Lung (tissue), 12 donors: ENCODE measurements around the gene FOLR1. TPM values are rescaled to one million over a fixed set of nuclear protein-coding genes. Genes with fewer than 3 reads are reported as not detected.
A peak's percentile ranks its signal among the peaks of the same experiment; 100 is the strongest.

Experiments used
- ATAC-seq: fragments of 200-7000 bp; cut with Tn5 transposase; one replicate; pipeline ENCODE4 v1.9.1; 2020; ENCODE audit warnings: moderate number of reproducible peaks; ENCODE audit not compliant: insufficient read depth, low FRiP score
- DNase-seq, 3 donors: peaks; one replicate each; pipeline ENCODE4 v3.0.0-alpha.2; 2013 to 2017
- H3K27ac ChIP-seq, 2 donors: one replicate each; pipeline ENCODE4 v1.5.1; 2013; ENCODE audit warnings: mild to moderate bottlenecking in 2 of 2, moderate library complexity in 2 of 2, control low read depth in 1 of 2, inconsistent platforms in 1 of 2, low read depth in 1 of 2, low read length in 1 of 2
- H3K27me3 ChIP-seq, 3 donors: one replicate each; pipeline ENCODE4 v1.5.1; 2013; ENCODE audit warnings: low read length in 2 of 3; ENCODE audit not compliant: control insufficient read depth in 3 of 3, insufficient read depth in 3 of 3
- H3K36me3 ChIP-seq, 4 donors: one replicate each; pipeline ENCODE4 v1.5.1; 2013; ENCODE audit warnings: low read length in 4 of 4, mild to moderate bottlenecking in 1 of 4, moderate library complexity in 1 of 4; ENCODE audit not compliant: control insufficient read depth in 4 of 4, insufficient read depth in 4 of 4
- H3K4me1 ChIP-seq, 5 donors: one replicate each; pipeline ENCODE4 v1.5.1; 2013; ENCODE audit warnings: low read length in 5 of 5, mild to moderate bottlenecking in 2 of 5, moderate library complexity in 1 of 5; ENCODE audit not compliant: control insufficient read depth in 5 of 5, insufficient read depth in 5 of 5
- H3K4me3 ChIP-seq: one replicate; pipeline ENCODE4 v1.5.1; 2013; ENCODE audit warnings: mild to moderate bottlenecking, control low read depth, moderate library complexity
- H3K9ac ChIP-seq, 2 donors: one replicate each; pipeline ENCODE4 v1.5.1; 2013; ENCODE audit warnings: low read length in 2 of 2, control low read depth in 1 of 2; ENCODE audit not compliant: insufficient read depth in 1 of 2
- H3K9me3 ChIP-seq, 4 donors: one replicate each; pipeline ENCODE4 v1.5.1; 2013; ENCODE audit warnings: low read length in 3 of 4, mild to moderate bottlenecking in 1 of 4, moderate library complexity in 1 of 4; ENCODE audit not compliant: control insufficient read depth in 4 of 4, insufficient read depth in 3 of 4
- WGBS, 2 donors: extraction: QIAGEN DNeasy Blood & Tissue Kit; methylation state at CpG; one replicate each; pipeline ENCODE4 v1.1.7; 2013; 5-methylcytosine and 5-hydroxymethylcytosine counted together
- polyA plus RNA-seq, 2 donors: library from polyadenylated mRNA; stranded (reverse); fragments of 200-250 nt; gene quantifications; one replicate each; pipeline ENCODE4 v1.2.1, GENCODE V29; 2013
- total RNA-seq, 2 donors: library from RNA; depleted of rRNA in 1 of 2; stranded (reverse); fragments of >200 nt in 1 of 2; gene quantifications; one replicate each; pipeline ENCODE4 v1.2.1, GENCODE V29; 2014 to 2021
- TF ChIP-seq, protein P1 (sequence below): IDR thresholded peaks from 2 replicates; pipeline ENCODE4 v1.5.1; 2012; ENCODE audit warnings: mild to moderate bottlenecking; ENCODE audit errors: control extremely low read depth, extremely low read depth
- donor health status: control.
- donor health status: control.
- donor health status: Bipolar disorder and iron deficiency.
- donor health status: healthy.
- donor health status: DM: yes; HTN: yes; CAD: no.

Gene FOLR1
- total and polyA plus RNA-seq, 4 donors, result 76.0 to 212 (median 151) TPM

DNA sequence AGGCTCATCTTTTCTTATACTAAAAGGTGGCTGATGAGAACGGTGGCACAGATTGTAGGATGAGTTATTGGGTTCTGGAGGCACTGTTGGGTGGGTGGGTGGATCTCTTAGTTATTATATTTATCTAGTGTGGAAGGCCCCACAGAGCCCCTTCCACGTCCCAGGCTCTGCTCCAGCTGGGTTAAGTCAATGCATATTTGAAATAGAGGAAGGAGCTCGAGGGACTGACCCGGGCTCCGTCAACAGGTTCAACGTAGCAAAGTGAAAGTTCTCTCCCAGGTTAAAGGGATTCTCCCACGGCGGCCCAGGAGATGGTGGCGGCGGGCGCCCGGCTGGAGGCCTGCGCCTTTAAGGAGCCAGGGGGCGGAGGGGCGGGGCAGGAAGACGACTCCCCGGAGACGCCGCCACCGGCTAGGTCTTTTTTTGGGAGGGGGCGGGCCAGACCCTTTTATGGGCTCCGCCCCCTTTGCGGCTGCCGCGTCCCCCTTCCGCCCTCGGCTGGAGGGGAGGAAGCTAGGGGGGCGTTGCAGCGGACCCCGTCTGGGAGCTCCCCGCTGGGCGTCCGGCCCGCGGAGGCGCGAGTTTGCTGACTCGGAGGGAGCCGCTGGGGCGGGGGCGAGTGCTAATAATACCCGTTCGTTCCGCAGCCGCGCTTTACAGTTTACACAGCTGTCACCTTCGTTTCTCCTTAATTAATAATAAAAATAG, 31.1 kb downstream of the FOLR1 start:
- peaks cover 0 to 15% (median 5%) of the 10 kb centered on the region in 4 donors for H3K36me3 ChIP-seq
- peak; percentile 98 to 99 (median 99) for DNase-seq
- peak; percentile 92 for ATAC-seq
- H3K9ac ChIP-seq, result peak overlapping the region in 1 of 2 donors; percentile 65
- no peaks in the 10 kb centered on the region for H3K27me3 ChIP-seq
- H3K4me1 ChIP-seq, result peaks cover 0 to 23% (median 13%) of the 10 kb centered on the region in 5 donors
- H3K9me3 ChIP-seq, result no peaks in the 10 kb centered on the region
- peak overlapping the region; percentile 98 to 99 for H3K27ac ChIP-seq
- TF ChIP-seq, protein P1, sequence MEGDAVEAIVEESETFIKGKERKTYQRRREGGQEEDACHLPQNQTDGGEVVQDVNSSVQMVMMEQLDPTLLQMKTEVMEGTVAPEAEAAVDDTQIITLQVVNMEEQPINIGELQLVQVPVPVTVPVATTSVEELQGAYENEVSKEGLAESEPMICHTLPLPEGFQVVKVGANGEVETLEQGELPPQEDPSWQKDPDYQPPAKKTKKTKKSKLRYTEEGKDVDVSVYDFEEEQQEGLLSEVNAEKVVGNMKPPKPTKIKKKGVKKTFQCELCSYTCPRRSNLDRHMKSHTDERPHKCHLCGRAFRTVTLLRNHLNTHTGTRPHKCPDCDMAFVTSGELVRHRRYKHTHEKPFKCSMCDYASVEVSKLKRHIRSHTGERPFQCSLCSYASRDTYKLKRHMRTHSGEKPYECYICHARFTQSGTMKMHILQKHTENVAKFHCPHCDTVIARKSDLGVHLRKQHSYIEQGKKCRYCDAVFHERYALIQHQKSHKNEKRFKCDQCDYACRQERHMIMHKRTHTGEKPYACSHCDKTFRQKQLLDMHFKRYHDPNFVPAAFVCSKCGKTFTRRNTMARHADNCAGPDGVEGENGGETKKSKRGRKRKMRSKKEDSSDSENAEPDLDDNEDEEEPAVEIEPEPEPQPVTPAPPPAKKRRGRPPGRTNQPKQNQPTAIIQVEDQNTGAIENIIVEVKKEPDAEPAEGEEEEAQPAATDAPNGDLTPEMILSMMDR, result peak; percentile 16
- peak overlapping the region; percentile 57 for H3K4me3 ChIP-seq
- WGBS, 2 donors, result 0% methylated on average over 40 to 47 of the region's 47 CpGs

DNA sequence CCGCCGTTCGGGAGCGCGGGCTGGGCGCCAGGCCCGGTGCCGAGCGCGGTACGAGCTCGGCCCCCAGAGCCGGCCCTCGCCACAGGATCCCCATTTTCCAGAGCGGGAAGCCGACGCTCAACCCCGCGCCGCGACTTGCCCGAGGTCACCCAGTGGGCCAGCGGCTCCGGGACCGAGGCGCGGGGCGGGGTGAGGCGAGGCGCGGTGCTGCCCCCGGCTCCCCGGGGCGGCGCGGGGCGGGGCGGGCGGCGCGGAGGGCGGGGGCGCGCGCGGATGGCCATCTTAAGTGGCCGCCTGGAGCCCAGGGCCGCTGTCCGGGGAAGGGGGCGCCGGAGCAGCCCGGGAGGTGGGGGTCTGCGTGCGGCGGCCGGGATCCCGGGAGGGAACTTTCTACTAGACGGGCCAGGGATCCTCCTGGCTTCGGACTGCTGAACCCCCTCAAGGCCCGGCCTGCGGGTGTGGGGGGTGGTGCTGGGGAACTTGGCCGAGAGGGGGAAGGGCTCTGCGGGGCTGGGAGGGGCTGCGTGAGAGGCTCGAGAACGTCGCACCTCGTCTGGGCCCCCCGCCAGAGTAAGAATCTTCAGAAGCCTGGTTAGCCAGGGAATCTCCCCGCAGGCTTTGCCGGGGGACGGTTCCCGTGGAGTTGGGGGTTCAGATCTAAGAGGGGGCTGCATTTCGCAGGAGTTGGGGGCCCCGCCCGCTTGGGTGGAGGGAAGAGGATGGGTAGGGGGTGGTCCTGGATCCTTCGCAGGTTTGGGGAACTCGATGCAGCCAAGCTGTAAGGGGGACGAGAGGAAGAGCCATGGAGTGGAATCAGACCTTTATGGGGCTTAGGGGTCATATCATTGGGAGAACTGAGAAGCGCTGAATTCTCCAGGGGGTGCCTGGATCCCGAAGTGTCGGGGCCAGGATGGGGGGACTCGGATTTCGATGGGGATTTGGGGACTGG, 31.9 kb downstream of the FOLR1 start:
- DNase-seq (peak; percentile 87 to 91 (median 87)), ATAC-seq (peak; percentile 64)
- peaks cover 0 to 23% (median 10%) of the 10 kb centered on the region in 4 donors for H3K36me3 ChIP-seq
- no peaks in the 10 kb centered on the region for H3K9me3 ChIP-seq
- TF ChIP-seq, protein P1, result no peak
- WGBS, 2 donors, result 0 to 1% methylated on average over 61 to 84 of the region's 84 CpGs
- H3K27me3 ChIP-seq, result no peaks in the 10 kb centered on the region
- peak overlapping the region; percentile 98 to 99 for H3K27ac ChIP-seq
- H3K9ac ChIP-seq, result peak overlapping the region; percentile 46 to 55
- peaks cover 0 to 23% (median 9%) of the 10 kb centered on the region in 5 donors for H3K4me1 ChIP-seq
- peak overlapping the region; percentile 57 for H3K4me3 ChIP-seq

DNA sequence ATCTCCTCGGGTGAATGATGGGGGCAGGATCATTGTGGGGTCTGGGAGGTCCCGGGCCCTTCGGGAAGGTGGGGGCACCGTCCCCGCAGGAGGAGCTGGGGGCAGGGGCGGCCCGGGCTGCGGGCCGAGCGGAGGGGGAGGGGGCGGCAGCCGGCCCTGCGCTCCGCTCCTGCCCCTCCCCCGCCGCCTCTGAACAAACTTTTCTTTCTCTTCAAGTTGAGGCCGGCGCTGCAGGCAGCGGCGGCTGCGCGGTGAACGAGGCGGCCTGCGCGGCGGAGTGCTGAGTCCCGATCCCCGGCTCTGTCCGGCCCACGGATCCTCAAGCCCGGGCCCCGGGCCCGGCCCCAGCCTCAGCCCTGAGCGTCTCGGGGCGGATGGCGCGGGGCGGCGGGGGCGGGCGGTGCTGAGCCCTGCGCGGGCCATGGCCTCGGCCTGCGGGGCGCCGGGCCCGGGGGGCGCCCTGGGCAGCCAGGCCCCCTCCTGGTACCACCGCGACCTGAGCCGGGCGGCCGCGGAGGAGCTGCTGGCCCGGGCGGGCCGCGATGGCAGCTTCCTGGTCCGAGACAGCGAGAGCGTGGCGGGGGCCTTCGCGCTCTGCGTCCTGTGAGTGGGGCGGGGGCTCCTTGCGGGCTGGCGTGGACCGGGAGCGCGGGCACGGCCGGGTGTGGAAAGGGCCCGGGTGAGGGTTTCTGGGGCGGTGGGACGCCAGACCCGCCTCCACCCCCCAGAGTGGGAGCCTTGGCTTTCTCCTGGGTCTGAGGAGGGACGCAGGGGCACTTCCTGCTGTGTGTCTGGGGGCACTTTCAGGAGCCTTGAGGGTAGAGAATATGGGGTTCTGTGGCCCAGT, 32.8 kb downstream of the FOLR1 start, which contains the start of gene INPPL1:
Gene INPPL1 (plus strand): TSS at position 204 of the 847 bp plus-strand sequence. CDS start 218 bp downstream, at position 422.
- 0 to 1% methylated on average over 56 to 81 of the region's 81 CpGs for WGBS, 2 donors
- DNase-seq (peak; percentile 65 to 78 (median 71)), ATAC-seq (no peak)
- Histone ChIP-seq H3K27me3 (no peaks in the 10 kb centered on the region), H3K4me3 (peak within 1 kb of the TSS; percentile 57), H3K36me3 (peaks cover 0 to 31% (median 19%) of the 10 kb centered on the region in 4 donors), H3K9me3 (no peaks in the 10 kb centered on the region), H3K9ac (peak within 1 kb of the TSS; percentile 46 to 55), H3K4me1 (peaks cover 0 to 23% (median 9%) of the 10 kb centered on the region in 5 donors), H3K27ac (peak within 1 kb of the TSS; percentile 98 to 99)
- TF ChIP-seq, protein P1, result no peak
